SK-N-SH (cell line): Measurements from ENCODE around the gene DENND2A.

ENCODE experiments used
- CTCF ChIP-seq: fragments of 200-600 bp; sonication (generic); IDR thresholded peaks from 2 replicates; pipeline ENCODE4 v1.6.1; 2017; ENCODE audit warnings: antibody characterized with exemption, mild to moderate bottlenecking, moderate library complexity
- EZH2phosphoT487 ChIP-seq: fragments of 200-600 bp; sonication (generic); IDR thresholded peaks from 2 replicates; pipeline ENCODE4 v1.6.1; 2017; ENCODE audit warnings: low read depth, mixed run types, mild to moderate bottlenecking, antibody characterized with exemption, moderate library complexity, borderline replicate concordance
- FOSL2 ChIP-seq: IDR thresholded peaks from 2 replicates; pipeline ENCODE4 v1.4.0; 2012; ENCODE audit warnings: low read depth, mild to moderate bottlenecking, moderate library complexity, borderline replicate concordance
- RAD21 ChIP-seq: IDR thresholded peaks from 2 replicates; pipeline ENCODE4 v1.6.1; 2012; ENCODE audit warnings: mild to moderate bottlenecking, low read length
- USF2 ChIP-seq: fragments of 150-350 bp; IDR thresholded peaks from 2 replicates; pipeline ENCODE4 v1.6.1; 2017; ENCODE audit warnings: antibody characterized with exemption, low read length, low read depth, borderline replicate concordance
- YY1 ChIP-seq: IDR thresholded peaks from 2 replicates; pipeline ENCODE4 v1.4.0; 2012; ENCODE audit warnings: low read depth, mild to moderate bottlenecking

DNA sequence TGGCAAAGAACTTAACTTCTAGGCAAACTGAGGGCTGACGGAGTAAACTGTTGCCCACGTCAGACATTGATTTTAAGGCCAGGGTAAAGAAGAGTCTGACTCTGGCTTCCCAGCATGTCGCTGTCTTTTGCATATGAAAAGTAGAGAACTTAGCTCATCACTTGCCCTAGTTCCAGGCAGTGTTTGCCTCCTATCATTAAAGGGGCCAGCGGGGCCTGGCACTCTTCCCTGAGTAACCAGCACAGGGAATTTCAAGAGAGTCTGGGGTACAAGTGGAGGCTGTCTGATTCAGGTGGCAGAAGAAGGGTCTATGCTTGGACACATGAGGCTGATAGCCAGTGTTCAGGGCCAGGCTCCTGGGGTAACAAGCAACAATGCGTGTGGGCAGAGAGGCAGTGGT lies 4.8 kb downstream of the DENND2A start:
- TF ChIP-seq CTCF (no peak), RAD21 (no peak), YY1 (no peak), FOSL2 (no peak), USF2 (no peak), EZH2phosphoT487 (no peak)
